Neuronal stem cell (in vitro differentiated cells): ENCODE measurements around the gene COA7.

Source experiments
- DNase-seq: peaks from one replicate; pipeline ENCODE4 v3.0.0-alpha.2; 2013; ENCODE audit warnings: low spot score
- H2AFZ ChIP-seq: one replicate; pipeline ENCODE4 v1.6.1; 2013; ENCODE audit warnings: mild to moderate bottlenecking, low read length, inconsistent platforms
- H2AK5ac ChIP-seq: 2 replicates; pipeline ENCODE4 v1.6.1; 2013; ENCODE audit warnings: low read depth, mild to moderate bottlenecking, inconsistent platforms, low read length, moderate library complexity, mixed read lengths
- H2BK120ac ChIP-seq: 2 replicates; pipeline ENCODE4 v1.6.1; 2013; ENCODE audit warnings: low read depth, mild to moderate bottlenecking, inconsistent platforms, low read length, moderate library complexity, mixed read lengths
- H2BK12ac ChIP-seq: one replicate; pipeline ENCODE4 v1.6.1; 2013; ENCODE audit warnings: low read length, inconsistent platforms
- H2BK15ac ChIP-seq: 2 replicates; pipeline ENCODE4 v1.6.1; 2013; ENCODE audit warnings: mild to moderate bottlenecking, low read length, inconsistent platforms, mixed read lengths
- H2BK5ac ChIP-seq: one replicate; pipeline ENCODE4 v1.6.1; 2013; ENCODE audit warnings: inconsistent platforms, mild to moderate bottlenecking, low read length, moderate library complexity
- H3K14ac ChIP-seq: one replicate; pipeline ENCODE4 v1.6.1; 2013; ENCODE audit warnings: low read length, inconsistent platforms
- H3K18ac ChIP-seq: 2 replicates; pipeline ENCODE4 v1.6.1; 2013; ENCODE audit warnings: low read length, inconsistent platforms
- H3K23ac ChIP-seq: 2 replicates; pipeline ENCODE4 v1.6.1; 2013; ENCODE audit warnings: low read depth, mild to moderate bottlenecking, mixed read lengths, low read length, inconsistent platforms; ENCODE audit not compliant: poor library complexity
- H3K27ac ChIP-seq: replicated peaks from 3 replicates; pipeline ENCODE4 v1.5.1; 2013; ENCODE audit warnings: low read length, inconsistent platforms
- H3K27me3 ChIP-seq, 3 experiments: 2 replicates each; pipeline ENCODE4 v1.6.1; 2013; ENCODE audit warnings: low read length in 3 of 3, mild to moderate bottlenecking in 2 of 3, inconsistent platforms in 1 of 3, low read depth in 1 of 3, mixed read lengths in 1 of 3, moderate library complexity in 1 of 3; ENCODE audit not compliant: control insufficient read depth in 3 of 3, insufficient read depth in 3 of 3
- H3K36me3 ChIP-seq, 2 donors: replicated peaks in 1 of 2; 2 replicates each; pipeline ENCODE4 v1.6.1; 2013; ENCODE audit warnings: low read length in 2 of 2; ENCODE audit not compliant: control insufficient read depth in 2 of 2, insufficient read depth in 2 of 2
- H3K4ac ChIP-seq: 2 replicates; pipeline ENCODE4 v1.6.1; 2013; ENCODE audit warnings: inconsistent platforms, mild to moderate bottlenecking, low read length, moderate library complexity
- H3K4me1 ChIP-seq, 2 donors: 1 replicate in 1 of 2; 2 replicates in 1 of 2; pipeline ENCODE4 v1.6.1; 2013; ENCODE audit warnings: low read length in 2 of 2, low read depth in 1 of 2; ENCODE audit not compliant: control insufficient read depth in 2 of 2, insufficient read depth in 1 of 2
- H3K4me2 ChIP-seq: one replicate; pipeline ENCODE4 v1.6.1; 2013; ENCODE audit warnings: mild to moderate bottlenecking, low read length, inconsistent platforms; ENCODE audit not compliant: insufficient read depth, poor library complexity, severe bottlenecking
- H3K4me3 ChIP-seq, 2 donors: 2 replicates each; pipeline ENCODE4 v1.5.1; 2013; ENCODE audit warnings: low read length in 2 of 2, mild to moderate bottlenecking in 2 of 2, inconsistent platforms in 1 of 2, moderate library complexity in 1 of 2
- H3K79me1 ChIP-seq: one replicate; pipeline ENCODE4 v1.6.1; 2013; ENCODE audit warnings: low read depth, mild to moderate bottlenecking, inconsistent platforms, low read length, moderate library complexity
- H3K9ac ChIP-seq: one replicate; pipeline ENCODE4 v1.6.1; 2013; ENCODE audit warnings: mild to moderate bottlenecking, low read depth, low read length, inconsistent platforms; ENCODE audit not compliant: poor library complexity
- H3K9me3 ChIP-seq, 2 donors: replicated peaks in 1 of 2; 2 replicates each; pipeline versions ENCODE3 to v1.6.1; 2013; ENCODE audit warnings: low read length in 2 of 2, mild to moderate bottlenecking in 2 of 2, inconsistent platforms in 1 of 2, low read depth in 1 of 2, mixed read lengths in 1 of 2, moderate library complexity in 1 of 2; ENCODE audit not compliant: control insufficient read depth in 2 of 2, insufficient read depth in 1 of 2
- H4K8ac ChIP-seq: one replicate; pipeline ENCODE4 v1.6.1; 2013; ENCODE audit warnings: low read depth, mild to moderate bottlenecking, inconsistent platforms, low read length, moderate library complexity
- H4K91ac ChIP-seq: one replicate; pipeline ENCODE4 v1.6.1; 2013; ENCODE audit warnings: low read length, low read depth, mild to moderate bottlenecking, inconsistent platforms; ENCODE audit not compliant: poor library complexity
- WGBS, 2 donors: extraction: QIAGEN DNeasy Blood & Tissue Kit; methylation state at CpG; one replicate each; pipeline ENCODE4 v1.1.7; 2013; ENCODE audit warnings: missing lambda C conversion rate in 2 of 2, mixed read lengths in 1 of 2; ENCODE audit not compliant: insufficient read length in 2 of 2, insufficient replicate concordance in 1 of 2; ENCODE audit errors: extremely low coverage in 2 of 2; 5-methylcytosine and 5-hydroxymethylcytosine counted together

The COA7 gene

DNA sequence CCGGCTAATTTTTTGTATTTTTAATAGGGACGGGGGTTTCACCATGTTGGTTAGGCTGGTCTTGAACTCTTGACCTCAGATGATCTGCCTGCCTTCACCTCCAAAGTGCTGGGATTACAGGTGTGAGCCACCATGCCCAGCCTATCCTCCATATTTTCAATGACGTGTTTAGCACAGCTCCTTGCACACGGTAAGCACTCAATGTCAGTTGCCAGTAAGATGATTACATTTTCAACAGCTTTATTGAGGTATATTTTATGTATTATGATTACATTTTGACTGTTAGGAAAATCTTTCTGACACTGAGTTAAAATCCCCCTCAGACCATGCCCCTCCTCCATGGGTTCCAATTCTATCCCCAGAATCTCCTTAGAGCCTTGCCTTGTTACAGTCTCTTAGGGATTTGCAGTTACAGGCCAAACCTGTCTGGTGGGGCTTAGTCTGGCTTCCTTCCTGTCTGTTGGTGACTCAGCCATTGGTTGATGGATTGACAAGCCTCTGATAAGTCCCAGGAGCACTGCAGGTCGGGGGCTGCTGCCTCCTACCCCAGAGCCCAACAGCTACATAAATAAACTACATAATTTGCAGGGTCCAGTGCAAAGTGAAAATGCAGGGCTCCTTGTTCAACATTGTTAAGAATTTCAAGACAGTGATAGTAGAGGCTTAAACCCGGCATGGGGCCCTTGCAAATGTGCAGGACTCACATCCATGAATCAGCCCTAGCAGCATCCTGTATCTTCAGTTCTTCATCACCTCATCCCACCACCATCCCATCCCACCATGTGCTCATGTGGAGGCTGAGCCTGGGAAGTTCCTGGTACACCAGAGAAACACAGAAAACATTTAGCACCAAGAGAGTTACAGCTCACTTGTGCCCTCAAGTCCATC is 23.4 kb downstream of the COA7 start:
- Histone ChIP-seq H3K4ac (no peak overlapping the region), H2BK12ac (no peak overlapping the region), H3K14ac (no peak overlapping the region), H4K8ac (no peak overlapping the region), H2BK5ac (no peak overlapping the region), H3K9me3 (no peaks in the 10 kb centered on the region), H4K91ac (no peak overlapping the region), H3K4me3 (no peak overlapping the region), H3K4me2 (no peak overlapping the region), H2AFZ (peak overlapping the region; percentile 71), H3K9ac (no peak overlapping the region), H3K18ac (no peak overlapping the region), H3K27me3 (no peaks in the 10 kb centered on the region), H3K79me1 (no peaks in the 10 kb centered on the region), H3K4me1 (peaks cover 8% of the 10 kb centered on the region in 2 donors), H3K36me3 (no peaks in the 10 kb centered on the region), H3K27ac (no peak overlapping the region), H2AK5ac (no peak overlapping the region), H2BK120ac (no peak overlapping the region), H3K23ac (no peak overlapping the region), H2BK15ac (no peak overlapping the region)
- WGBS, 2 donors = no CpG with 5 or more reads among the region's 6 CpGs
- no peak for DNase-seq

GRCh38 chr1:52673513-52673912 is 24.6 kb downstream of the COA7 start:
- Histone ChIP-seq H3K27ac (no peak overlapping the region), H4K91ac (no peak overlapping the region), H3K18ac (no peak overlapping the region), H3K4me3 (no peak overlapping the region), H3K9me3 (no peaks in the 10 kb centered on the region), H3K36me3 (no peaks in the 10 kb centered on the region), H3K23ac (no peak overlapping the region), H3K27me3 (no peaks in the 10 kb centered on the region), H2BK15ac (no peak overlapping the region), H3K9ac (no peak overlapping the region), H3K79me1 (no peaks in the 10 kb centered on the region), H3K14ac (no peak overlapping the region), H3K4ac (no peak overlapping the region), H2AFZ (no peak overlapping the region), H4K8ac (no peak overlapping the region), H2BK120ac (no peak overlapping the region), H3K4me1 (peaks cover 0 to 2% of the 10 kb centered on the region in 2 donors), H3K4me2 (no peak overlapping the region), H2AK5ac (no peak overlapping the region), H2BK12ac (no peak overlapping the region), H2BK5ac (no peak overlapping the region)
- no peak for DNase-seq
- WGBS, 2 donors = no CpG with 5 or more reads among the region's 4 CpGs

- no peak for DNase-seq
- H2AK5ac ChIP-seq = peak overlapping the region; percentile 81
- H2AFZ ChIP-seq = peak overlapping the region; percentile 76
- no CpG with 5 or more reads among the region's 1 CpG for WGBS, 2 donors
- H3K27ac ChIP-seq = peak overlapping the region; percentile 5
- H2BK120ac ChIP-seq = peak overlapping the region; percentile 11
- H2BK15ac ChIP-seq = peak overlapping the region; percentile 76
- peak overlapping the region; percentile 50 for H3K18ac ChIP-seq
- H3K9me3 ChIP-seq = no peaks in the 10 kb centered on the region
- H3K14ac ChIP-seq = no peak overlapping the region
- no peak overlapping the region for H4K8ac ChIP-seq
- H3K36me3 ChIP-seq = no peaks in the 10 kb centered on the region
- no peaks in the 10 kb centered on the region for H3K79me1 ChIP-seq
- no peaks in the 10 kb centered on the region for H3K27me3 ChIP-seq
- H3K4me1 ChIP-seq = peaks cover 0 to 2% of the 10 kb centered on the region in 2 donors
- no peak overlapping the region for H2BK12ac ChIP-seq
- H3K4me2 ChIP-seq = no peak overlapping the region
- no peak overlapping the region for H2BK5ac ChIP-seq
- no peak overlapping the region for H3K4ac ChIP-seq
- peak overlapping the region in 1 of 2 donors; percentile 46 for H3K4me3 ChIP-seq
- no peak overlapping the region for H3K9ac ChIP-seq
- H4K91ac ChIP-seq = no peak overlapping the region
- H3K23ac ChIP-seq = no peak overlapping the region
Measured at GRCh38 chr1:52672946-52673345, 25.2 kb downstream of the COA7 start.

DNA sequence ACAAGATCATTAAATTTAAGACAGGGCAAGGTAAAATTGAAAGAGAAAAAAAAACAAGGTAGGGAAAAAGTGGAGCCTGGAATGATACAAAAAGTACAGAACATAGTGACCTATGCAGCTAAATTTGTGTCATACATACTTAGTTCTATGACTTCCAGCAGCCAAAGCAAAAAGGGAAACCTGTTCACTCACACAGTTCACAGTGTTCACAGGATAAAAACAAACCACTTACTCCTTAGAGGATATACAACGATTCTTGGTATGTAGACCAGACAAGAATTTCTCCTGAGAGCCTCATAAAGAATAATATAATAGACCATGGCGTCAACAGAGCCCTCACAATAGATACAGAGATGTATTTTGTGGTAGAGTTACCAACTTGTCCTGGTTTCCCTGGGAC is 27.5 kb downstream of the COA7 start:
- Histone ChIP-seq H2BK5ac (no peak overlapping the region), H3K9me3 (no peaks in the 10 kb centered on the region), H2BK12ac (no peak overlapping the region), H3K36me3 (no peaks in the 10 kb centered on the region), H3K23ac (no peak overlapping the region), H3K18ac (no peak overlapping the region), H2BK120ac (no peak overlapping the region), H2BK15ac (no peak overlapping the region), H3K4me2 (no peak overlapping the region), H3K27me3 (no peaks in the 10 kb centered on the region), H3K4ac (no peak overlapping the region), H2AK5ac (no peak overlapping the region), H3K27ac (no peak overlapping the region), H2AFZ (no peak overlapping the region), H3K4me3 (no peak overlapping the region), H3K79me1 (no peaks in the 10 kb centered on the region), H3K9ac (no peak overlapping the region), H4K8ac (no peak overlapping the region), H4K91ac (no peak overlapping the region), H3K14ac (no peak overlapping the region), H3K4me1 (peaks cover 4 to 6% of the 10 kb centered on the region in 2 donors)
- DNase-seq = no peak
- WGBS, 2 donors = no CpG with 5 or more reads among the region's 2 CpGs
